K562 (cell line): ENCODE data around the gene PGBD4. TPM values are rescaled to one million over a fixed set of nuclear protein-coding genes. Genes with fewer than 3 reads are reported as not detected.

Experiments used
- ATAC-seq: fragments of 200-7000 bp; cut with Tn5 transposase; 3 replicates; pipeline ENCODE4 v1.9.1; 2020; ENCODE audit warnings: moderate library complexity
- BruUV-seq: library from RNA; stranded (reverse); fragments of 400-500 nt; replicated peaks from 2 replicates; lab custom pipeline; 2021; lab: Mats Ljungman, UMichigan
- CTCF ChIA-PET: fragments of 300-600 bp; formaldehyde crosslinking; extraction: SDS; loops from one replicate; lab custom pipeline; 2021; ENCODE audit warnings: low intra/inter-chr PET ratio; lab: Yijun Ruan, JAX
- POLR2A ChIA-PET: fragments of 300-600, 350-650 bp; sonication (Branson Sonifier 250); formaldehyde crosslinking; extraction: SDS; loops from one replicate; lab custom pipeline; 2021; ENCODE audit warnings: antibody characterized with exemption, inconsistent platforms; lab: Yijun Ruan, JAX
- DNase-seq, 4 experiments: peaks; one replicate each; pipeline versions ENCODE4 v3.0.0 to v3.0.0-alpha.2; 2011 to 2018; ENCODE audit warnings: low spot score in 3 of 4, mixed read lengths in 3 of 4; ENCODE audit errors: extremely low read depth in 1 of 4
- FAIRE-seq: peaks from 2 replicates; lab custom pipeline; 2011; peaks lifted over from hg19 to GRCh38; lab: Jason Lieb, UNC
- H2AFZ ChIP-seq: 2 replicates; pipeline ENCODE4 v1.6.0; 2011; ENCODE audit warnings: low read depth, low read length, control low read depth, inconsistent platforms
- H3K27ac ChIP-seq: fragments of 200-600 bp; 3 replicates; pipeline ENCODE4 v1.8.0; 2011; ENCODE audit warnings: low read depth, mild to moderate bottlenecking, control low read depth, inconsistent platforms, low read length, moderate library complexity, mixed read lengths; ENCODE audit errors: extremely low read depth
- H3K27me3 ChIP-seq, 2 experiments: fragments of 300-600 bp in 1 of 2; 2 replicates in 1 of 2; 3 replicates in 1 of 2; pipeline versions ENCODE4 v1.6.0 to v1.8.0; 2011; ENCODE audit warnings: inconsistent platforms in 2 of 2, low read length in 2 of 2, mild to moderate bottlenecking in 1 of 2, mixed read lengths in 1 of 2, moderate library complexity in 1 of 2; ENCODE audit not compliant: control insufficient read depth in 2 of 2, insufficient read depth in 2 of 2
- H3K36me3 ChIP-seq: fragments of 300-600 bp; 3 replicates; pipeline ENCODE4 v1.8.0; 2011; ENCODE audit warnings: mild to moderate bottlenecking, low read length, inconsistent platforms; ENCODE audit not compliant: control insufficient read depth, insufficient read depth
- H3K4me1 ChIP-seq, 2 experiments: fragments of 200-600 bp in 1 of 2; replicated peaks in 1 of 2; 2 replicates in 1 of 2; 3 replicates in 1 of 2; pipeline versions ENCODE4 v1.5.1 to v1.8.0; 2011; ENCODE audit warnings: inconsistent platforms in 2 of 2, low read length in 2 of 2, mild to moderate bottlenecking in 1 of 2, mixed read lengths in 1 of 2, moderate library complexity in 1 of 2; ENCODE audit not compliant: control insufficient read depth in 2 of 2, insufficient read depth in 2 of 2
- H3K4me2 ChIP-seq: 2 replicates; pipeline ENCODE4 v1.6.1; 2011; ENCODE audit warnings: low read length, control low read depth, inconsistent platforms, mixed read lengths; ENCODE audit not compliant: insufficient read depth
- H3K4me3 ChIP-seq: fragments of 200-600 bp; sonication (generic), shearing (Covaris generic); 2 replicates; pipeline ENCODE4 v1.5.1; 2016; ENCODE audit warnings: control low read depth, inconsistent platforms
- H3K79me2 ChIP-seq: fragments of 200-600 bp; 3 replicates; pipeline ENCODE4 v1.8.0; 2011; ENCODE audit warnings: low read length, inconsistent platforms; ENCODE audit not compliant: control insufficient read depth, insufficient read depth
- H3K9ac ChIP-seq, 2 experiments: 2 replicates each; pipeline versions ENCODE4 v1.6.0 to v1.6.1; 2011; ENCODE audit warnings: low read depth in 2 of 2, low read length in 2 of 2, control low read depth in 1 of 2, inconsistent platforms in 1 of 2, mild to moderate bottlenecking in 1 of 2, mixed read lengths in 1 of 2; ENCODE audit not compliant: insufficient read depth in 1 of 2
- H3K9me1 ChIP-seq: one replicate; pipeline ENCODE4 v1.6.0; 2011; ENCODE audit warnings: inconsistent platforms, mild to moderate bottlenecking, low read length, moderate library complexity; ENCODE audit not compliant: control insufficient read depth, insufficient read depth
- H3K9me3 ChIP-seq: replicated peaks from 2 replicates; pipeline ENCODE4 v1.5.1; 2011; ENCODE audit warnings: low read depth, low read length, inconsistent platforms; ENCODE audit not compliant: control insufficient read depth, insufficient read depth
- H4K20me1 ChIP-seq: replicated peaks from 2 replicates; pipeline ENCODE4 v1.6.1; 2011; ENCODE audit warnings: low read length, inconsistent platforms, mixed read lengths; ENCODE audit not compliant: control insufficient read depth, insufficient read depth
- E2F1 ChIP-seq: sonication (generic); formaldehyde crosslinking; IDR thresholded peaks from 2 replicates; pipeline ENCODE4 v1.8.1; 2023; ENCODE audit warnings: mild to moderate bottlenecking, missing genetic modification reagents, moderate library complexity
- KAT7 ChIP-seq: sonication (generic); formaldehyde crosslinking; IDR thresholded peaks from 2 replicates; pipeline ENCODE4 v1.8.0; 2022; ENCODE audit warnings: missing genetic modification reagents, mild to moderate bottlenecking, borderline replicate concordance
- NFXL1 ChIP-seq: fragments of 450-650 bp; formaldehyde crosslinking; IDR thresholded peaks from 2 replicates; pipeline ENCODE4 v1.4.0; 2021; ENCODE audit warnings: mild to moderate bottlenecking
- ZBTB49 ChIP-seq: sonication (generic); formaldehyde crosslinking; IDR thresholded peaks from 2 replicates; pipeline ENCODE4 v1.8.0; 2022; ENCODE audit warnings: missing genetic modification reagents, mild to moderate bottlenecking, borderline replicate concordance
- ZNF584 ChIP-seq: fragments of 200-800 bp; sonication (Bioruptor generic); IDR thresholded peaks from 2 replicates; pipeline ENCODE4 v1.6.1; 2016; ENCODE audit warnings: low read depth, mild to moderate bottlenecking, missing genetic modification characterization, missing compliant biosample characterization
- WGBS: fragments of 100-300 bp; shearing (Covaris generic); methylation state at CpG from one replicate; pipeline ENCODE4 v1.1.6; 2016; ENCODE audit warnings: low coverage, mixed read lengths; ENCODE audit not compliant: insufficient coverage; ENCODE audit errors: missing lambda C conversion rate; 5-methylcytosine and 5-hydroxymethylcytosine counted together
- in situ Hi-C: fragments of 300-500 bp; cut with MboI; formaldehyde crosslinking; loops from 4 replicates; pipeline ENCODE4 v1.15.0; 2018; ENCODE audit warnings: inconsistent platforms, mixed read lengths
- intact Hi-C: fragments of 100-400 bp; cut with micrococcal nuclease; formaldehyde crosslinking; loops from 2 replicates; pipeline ENCODE4 v1.14.2; 2022
- polyA plus RNA-seq, 8 experiments: library from polyadenylated mRNA; depleted of rRNA in 4 of 8; stranded (reverse) in 5 of 8; unstranded in 3 of 8; fragments of >200 nt; fragmentation: Nextera tagmentation in 2 of 8; fragmentation: Illumina TruSeq in 1 of 8; extraction: Ambion mirVana in 2 of 8; extraction: Trizol in 1 of 8; gene quantifications; 2 replicates each; pipeline versions ENCODE4 v1.2.1 to v1.2.3, GENCODE V29; 2011 to 2014; ENCODE audit warnings: inconsistent platforms in 1 of 8, missing spikeins in 1 of 8
- total RNA-seq, 7 experiments: library from RNA; depleted of rRNA in 6 of 7; stranded (reverse); fragments of >200 nt in 6 of 7; fragmentation: Illumina TruSeq in 2 of 7; extraction: Trizol in 2 of 7; gene quantifications; 2 replicates each; pipeline versions ENCODE4 v1.2.1 to v1.2.3, GENCODE V29; 2011 to 2021; ENCODE audit warnings: low replicate concordance in 1 of 7
- TF ChIP-seq, protein P1 (sequence below): fragments of 250-450 bp; sonication (Bioruptor Pico); IDR thresholded peaks from 2 replicates; pipeline ENCODE4 v1.5.0; 2021; ENCODE audit warnings: mild to moderate bottlenecking, borderline replicate concordance

PGBD4 gene
- total and polyA plus RNA-seq, 9 of the 15 experiments (the other 6 are each of a cell fraction or from before 2014, with no cell fraction given) = 2.1 to 4.9 (median 2.7) TPM

DNA sequence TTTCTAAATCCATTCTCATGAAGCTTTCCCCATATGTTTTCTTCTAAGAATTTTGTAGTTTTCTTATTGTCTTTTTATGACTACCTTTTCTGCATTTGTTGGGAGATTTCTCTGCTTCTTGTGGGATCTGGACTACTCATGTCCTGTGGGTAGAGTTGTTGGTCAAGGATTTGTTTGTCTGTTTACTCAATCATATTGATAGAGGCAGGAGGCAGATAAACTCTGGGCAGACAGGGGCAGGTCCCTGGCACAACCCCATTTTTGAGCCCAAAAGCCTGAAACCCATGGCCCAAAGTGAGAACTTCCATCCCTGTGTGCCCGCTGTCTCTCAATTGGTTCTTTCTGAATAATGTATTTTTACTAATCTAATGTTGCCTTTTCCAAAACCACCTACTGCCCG lies 12.3 kb downstream of the PGBD4 start:
- BruUV-seq = no TSS peak
- Histone ChIP-seq H4K20me1 (no peaks in the 10 kb centered on the region), H3K79me2 (no peaks in the 10 kb centered on the region), H3K27me3 (no peaks in the 10 kb centered on the region), H3K9me1 (no peaks in the 10 kb centered on the region), H3K36me3 (no peaks in the 10 kb centered on the region), H3K4me2 (no peak overlapping the region), H3K4me1 (no peaks in the 10 kb centered on the region), H3K4me3 (no peak overlapping the region), H3K9me3 (no peaks in the 10 kb centered on the region), H2AFZ (no peak overlapping the region), H3K27ac (no peak overlapping the region), H3K9ac (no peak overlapping the region)
- ChIA-PET POLR2A (interaction anchor here (1.0 to 1.1 kb wide), 2 partner anchors 11 to 96 kb away, joined by 3 read pairs; partner anchors contain the start of gene KATNBL1), CTCF (no interaction called here)
- intact Hi-C loops = no loop called here
- in situ Hi-C loops = no loop called here
- no peak for FAIRE-seq
- no peak for ATAC-seq
- WGBS = 29% methylated on average over 2 of the region's 2 CpGs
- TF ChIP-seq ZBTB49 (CRISPR knock-in tag) (no peak), NFXL1 (CRISPR knock-in tag) (no peak)
- no peak for DNase-seq

DNA sequence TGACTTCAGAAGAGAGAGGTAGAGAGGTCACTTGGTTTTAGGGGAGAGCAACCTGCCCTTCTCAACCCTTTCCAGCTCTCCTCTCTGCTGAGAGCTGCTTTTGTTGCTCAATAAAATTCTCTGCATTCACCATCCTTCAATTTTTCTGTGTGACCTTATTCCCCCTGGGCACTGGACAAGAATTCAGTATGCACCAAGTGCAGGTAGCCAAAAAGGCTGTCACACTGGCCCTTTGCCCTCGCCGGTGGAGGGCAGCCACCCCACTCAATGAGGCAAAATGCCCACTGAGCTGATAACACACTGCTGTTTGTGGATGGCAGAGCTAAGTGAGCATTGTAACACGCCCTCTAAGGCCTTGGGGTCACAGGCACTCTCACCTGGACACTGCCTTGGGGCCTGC lies 12.9 kb downstream of the PGBD4 start:
- POLR2A ChIA-PET = interaction anchor here (0.6 to 1.1 kb wide), 2 partner anchors 10 to 95 kb away, joined by 3 read pairs; partner anchors contain the start of gene KATNBL1
- intact Hi-C loops (no loop called here), in situ Hi-C loops (no loop called here)
- BruUV-seq = no TSS peak
- H2AFZ ChIP-seq = no peak overlapping the region
- H3K9me3 ChIP-seq = no peaks in the 10 kb centered on the region
- FAIRE-seq (no peak), DNase-seq (no peak), ATAC-seq (no peak)
- H3K27ac ChIP-seq = no peak overlapping the region
- H3K4me1 ChIP-seq = no peaks in the 10 kb centered on the region
- CTCF ChIA-PET = no interaction called here
- no peaks in the 10 kb centered on the region for H3K36me3 ChIP-seq
- H3K79me2 ChIP-seq = no peaks in the 10 kb centered on the region
- H3K9me1 ChIP-seq = no peaks in the 10 kb centered on the region
- H4K20me1 ChIP-seq = no peaks in the 10 kb centered on the region
- H3K27me3 ChIP-seq = no peaks in the 10 kb centered on the region
- H3K9ac ChIP-seq = no peak overlapping the region
- no peak overlapping the region for H3K4me3 ChIP-seq
- 11% methylated on average over 3 of the region's 3 CpGs for WGBS
- H3K4me2 ChIP-seq = no peak overlapping the region
- TF ChIP-seq ZNF584 (CRISPR knock-in tag) (no peak), E2F1 (CRISPR knock-in tag) (no peak), KAT7 (no peak)
- TF ChIP-seq, protein P1, sequence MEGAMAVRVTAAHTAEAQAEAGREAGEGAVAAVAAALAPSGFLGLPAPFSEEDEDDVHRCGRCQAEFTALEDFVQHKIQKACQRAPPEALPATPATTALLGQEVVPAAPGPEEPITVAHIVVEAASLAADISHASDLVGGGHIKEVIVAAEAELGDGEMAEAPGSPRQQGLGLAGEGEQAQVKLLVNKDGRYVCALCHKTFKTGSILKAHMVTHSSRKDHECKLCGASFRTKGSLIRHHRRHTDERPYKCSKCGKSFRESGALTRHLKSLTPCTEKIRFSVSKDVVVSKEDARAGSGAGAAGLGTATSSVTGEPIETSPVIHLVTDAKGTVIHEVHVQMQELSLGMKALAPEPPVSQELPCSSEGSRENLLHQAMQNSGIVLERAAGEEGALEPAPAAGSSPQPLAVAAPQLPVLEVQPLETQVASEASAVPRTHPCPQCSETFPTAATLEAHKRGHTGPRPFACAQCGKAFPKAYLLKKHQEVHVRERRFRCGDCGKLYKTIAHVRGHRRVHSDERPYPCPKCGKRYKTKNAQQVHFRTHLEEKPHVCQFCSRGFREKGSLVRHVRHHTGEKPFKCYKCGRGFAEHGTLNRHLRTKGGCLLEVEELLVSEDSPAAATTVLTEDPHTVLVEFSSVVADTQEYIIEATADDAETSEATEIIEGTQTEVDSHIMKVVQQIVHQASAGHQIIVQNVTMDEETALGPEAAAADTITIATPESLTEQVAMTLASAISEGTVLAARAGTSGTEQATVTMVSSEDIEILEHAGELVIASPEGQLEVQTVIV = no peak
